MM.1S (cell line): ENCODE results near the gene PDE4B.

Experiments used
- DNase-seq: peaks from one replicate; pipeline ENCODE4 v3.0.0-alpha.2; 2015
- H2AFZ ChIP-seq: fragments of 300-600 bp; sonication (generic); 2 replicates; pipeline ENCODE4 v1.6.0; 2016; ENCODE audit warnings: antibody characterized with exemption, low read length
- H3F3A ChIP-seq: fragments of 300-600 bp; sonication (generic); 2 replicates; pipeline ENCODE4 v1.6.1; 2016; ENCODE audit warnings: mild to moderate bottlenecking, antibody characterized with exemption, low read length, moderate library complexity, mixed read lengths; ENCODE audit not compliant: insufficient read depth
- H3K27ac ChIP-seq: fragments of 300-600 bp; sonication (generic); 2 replicates; pipeline ENCODE4 v1.5.1; 2016; ENCODE audit warnings: mild to moderate bottlenecking, low read length
- H3K27me3 ChIP-seq: fragments of 300-600 bp; sonication (generic); replicated peaks from 2 replicates; pipeline ENCODE4 v1.6.0; 2016; ENCODE audit warnings: low read length; ENCODE audit not compliant: insufficient read depth
- H3K36me3 ChIP-seq: fragments of 300-600 bp; sonication (generic); replicated peaks from 2 replicates; pipeline ENCODE4 v1.6.1; 2016; ENCODE audit warnings: mild to moderate bottlenecking, low read length, mixed read lengths; ENCODE audit not compliant: insufficient read depth
- H3K4me1 ChIP-seq: fragments of 300-600 bp; sonication (generic); 2 replicates; pipeline ENCODE4 v1.6.1; 2016; ENCODE audit warnings: low read length, mixed read lengths
- H3K4me2 ChIP-seq: fragments of 300-600 bp; sonication (generic); 2 replicates; pipeline ENCODE4 v1.6.0; 2016; ENCODE audit warnings: low read depth, low read length
- H3K4me3 ChIP-seq: fragments of 300-600 bp; sonication (generic); 2 replicates; pipeline ENCODE4 v1.5.1; 2016; ENCODE audit warnings: low read length, mixed read lengths
- H3K79me2 ChIP-seq: fragments of 300-600 bp; sonication (generic); 2 replicates; pipeline ENCODE4 v1.6.1; 2016; ENCODE audit warnings: mixed run types, low read length, mixed read lengths
- H3K9ac ChIP-seq: fragments of 300-600 bp; sonication (generic); 2 replicates; pipeline ENCODE4 v1.6.1; 2016; ENCODE audit warnings: low read length, mixed read lengths
- H3K9me2 ChIP-seq: fragments of 300-600 bp; sonication (generic); replicated peaks from 2 replicates; pipeline ENCODE4 v1.6.1; 2016; ENCODE audit warnings: mild to moderate bottlenecking, low read length, mixed read lengths; ENCODE audit not compliant: insufficient read depth
- H3K9me3 ChIP-seq: fragments of 300-600 bp; sonication (generic); replicated peaks from 2 replicates; pipeline ENCODE4 v1.6.1; 2016; ENCODE audit warnings: mild to moderate bottlenecking, low read length, mixed read lengths; ENCODE audit not compliant: insufficient read depth
- H4K20me1 ChIP-seq: fragments of 300-600 bp; sonication (generic); 2 replicates; pipeline ENCODE4 v1.6.1; 2016; ENCODE audit warnings: mild to moderate bottlenecking, low read length, moderate library complexity, mixed read lengths; ENCODE audit not compliant: insufficient read depth
- CTCF ChIP-seq: fragments of 300-600 bp; sonication (generic); IDR thresholded peaks from 2 replicates; pipeline ENCODE4 v1.5.1; 2016; ENCODE audit warnings: antibody characterized with exemption, low read length, mixed read lengths
- EZH2 ChIP-seq: fragments of 300-600 bp; sonication (generic); optimal IDR thresholded peaks from 2 replicates; pipeline ENCODE3; 2017; ENCODE audit warnings: low read depth, mild to moderate bottlenecking, antibody characterized with exemption, low read length, mixed read lengths
- EZH2phosphoT487 ChIP-seq: fragments of 300-600 bp; sonication (generic); IDR thresholded peaks from 2 replicates; pipeline ENCODE4 v1.6.1; 2018; ENCODE audit warnings: antibody characterized with exemption, low read length

Gene PDE4B

GRCh38 chr1:65756616-65757015 is 36.1 kb upstream of the PDE4B start:
- H3K27ac ChIP-seq: no peak overlapping the region
- no peaks in the 10 kb centered on the region for H3K36me3 ChIP-seq
- H3K9ac ChIP-seq: no peak overlapping the region

GRCh38 chr1:65757531-65757930 is 35.2 kb upstream of the PDE4B start:
- Histone ChIP-seq H3K9me2 (no peaks in the 10 kb centered on the region), H3K27me3 (no peaks in the 10 kb centered on the region), H3F3A (no peaks in the 10 kb centered on the region), H2AFZ (no peak overlapping the region), H3K4me2 (no peak overlapping the region), H3K27ac (no peak overlapping the region), H3K36me3 (no peaks in the 10 kb centered on the region), H3K4me3 (no peak overlapping the region), H3K9ac (no peak overlapping the region), H4K20me1 (no peaks in the 10 kb centered on the region), H3K9me3 (no peaks in the 10 kb centered on the region), H3K79me2 (no peaks in the 10 kb centered on the region), H3K4me1 (no peaks in the 10 kb centered on the region)
- DNase-seq: no peak
- no peak for TF ChIP-seq EZH2phosphoT487
- TF ChIP-seq CTCF: no peak
- TF ChIP-seq EZH2: no peak

More at GRCh38 chr1:65756616-65757015, 36.1 kb upstream of the PDE4B start:
- Histone ChIP-seq H3K4me2 (no peak overlapping the region), H3F3A (no peaks in the 10 kb centered on the region), H3K4me1 (no peaks in the 10 kb centered on the region), H3K27me3 (no peaks in the 10 kb centered on the region), H3K9me2 (no peaks in the 10 kb centered on the region), H3K79me2 (no peaks in the 10 kb centered on the region), H3K9me3 (no peaks in the 10 kb centered on the region), H2AFZ (no peak overlapping the region), H3K4me3 (no peak overlapping the region), H4K20me1 (no peaks in the 10 kb centered on the region)
- TF ChIP-seq CTCF (no peak), EZH2 (no peak), EZH2phosphoT487 (no peak)
- no peak for DNase-seq

GRCh38 chr1:65758128-65758527 is 34.6 kb upstream of the PDE4B start:
- H3K4me3 ChIP-seq: no peak overlapping the region
- no peak overlapping the region for H3K4me2 ChIP-seq
- H2AFZ ChIP-seq: no peak overlapping the region
- no peak for TF ChIP-seq CTCF
- no peak for TF ChIP-seq EZH2
- TF ChIP-seq EZH2phosphoT487: no peak
- no peaks in the 10 kb centered on the region for H3K36me3 ChIP-seq
- H4K20me1 ChIP-seq: no peaks in the 10 kb centered on the region
- H3K79me2 ChIP-seq: no peaks in the 10 kb centered on the region
- no peaks in the 10 kb centered on the region for H3K9me3 ChIP-seq
- H3F3A ChIP-seq: no peaks in the 10 kb centered on the region
- DNase-seq: no peak
- no peaks in the 10 kb centered on the region for H3K27me3 ChIP-seq
- H3K27ac ChIP-seq: no peak overlapping the region
- H3K4me1 ChIP-seq: no peaks in the 10 kb centered on the region
- no peaks in the 10 kb centered on the region for H3K9me2 ChIP-seq
- no peak overlapping the region for H3K9ac ChIP-seq
